ENCODE measurements around the gene STUB1. TPM values are rescaled to one million over a fixed set of nuclear protein-coding genes. Genes with fewer than 3 reads are reported as not detected.

The STUB1 gene
- total RNA-seq, 1 donor from 2014 or later = 98.9 TPM

GRCh38 chr16:728890-729744 is 48.9 kb downstream of the STUB1 start:
- Histone ChIP-seq H3K4me1 (peaks cover 20% of the 10 kb centered on the region), H3K27ac (no peak overlapping the region), H3K9me3 (no peaks in the 10 kb centered on the region), H3K27me3 (peaks cover 16% of the 10 kb centered on the region), H3K36me3 (peaks cover 8% of the 10 kb centered on the region), H3K4me3 (no peak overlapping the region)
- TF ChIP-seq CTCF (IDR thresholded peaks at IDR 0.05) = no peak
- DNase-seq = peak; percentile 67
- intact Hi-C loops (cut with DNase I) = no loop called here
- ATAC-seq = no peak

- no peak for ATAC-seq
- TF ChIP-seq CTCF (IDR thresholded peaks at IDR 0.05) = no peak
These were observed 49.8 kb downstream of the STUB1 start for GRCh38 chr16:729768-730665.

GRCh38 chr16:730666-731509 is 50.7 kb downstream of the STUB1 start:
- Histone ChIP-seq H3K36me3 (peaks cover 14% of the 10 kb centered on the region), H3K27me3 (peaks cover 16% of the 10 kb centered on the region), H3K9me3 (no peaks in the 10 kb centered on the region), H3K4me3 (no peak overlapping the region), H3K4me1 (peaks cover 20% of the 10 kb centered on the region), H3K27ac (no peak overlapping the region)
- ATAC-seq = no peak
- intact Hi-C loops (cut with DNase I) = no loop called here
- DNase-seq = peak; percentile 65
- TF ChIP-seq CTCF (IDR thresholded peaks at IDR 0.05) = no peak

More at GRCh38 chr16:729768-730665, 49.8 kb downstream of the STUB1 start:
- no peaks in the 10 kb centered on the region for H3K9me3 ChIP-seq
- peaks cover 16% of the 10 kb centered on the region for H3K27me3 ChIP-seq
- peaks cover 20% of the 10 kb centered on the region for H3K4me1 ChIP-seq
- intact Hi-C loops (cut with DNase I) = no loop called here
- no peak overlapping the region for H3K27ac ChIP-seq
- no peak overlapping the region for H3K4me3 ChIP-seq
- H3K36me3 ChIP-seq = peaks cover 8% of the 10 kb centered on the region
- peak; percentile 65 for DNase-seq

GRCh38 chr16:732332-732731 is 52.1 kb downstream of the STUB1 start:
- H3K4me1 ChIP-seq = peaks cover 15% of the 10 kb centered on the region
- H3K36me3 ChIP-seq = peaks cover 28% of the 10 kb centered on the region
- no peak overlapping the region for H3K4me3 ChIP-seq
- ATAC-seq (no peak), DNase-seq (no peak)
- H3K9me3 ChIP-seq = no peaks in the 10 kb centered on the region
- no peak for TF ChIP-seq CTCF (IDR thresholded peaks at IDR 0.05)
- intact Hi-C loops (cut with DNase I) = no loop called here
- H3K27me3 ChIP-seq = peaks cover 8% of the 10 kb centered on the region
- no peak overlapping the region for H3K27ac ChIP-seq

Other genes with a start within 250 kb of the STUB1 start
- gene CAPN15, start 152.7 kb upstream of the STUB1 start, total RNA-seq = 45.2 TPM
- gene PRR35, start 120.0 kb upstream of the STUB1 start, total RNA-seq = not detected
- gene NHLRC4, start 113.4 kb upstream of the STUB1 start, total RNA-seq = 0.98 TPM
- gene PIGQ, start 110.4 kb upstream of the STUB1 start, total RNA-seq = 59.4 TPM
- 47.6 TPM for gene RAB40C, start 90.3 kb upstream of the STUB1 start, total RNA-seq
- 1.5 TPM for gene WFIKKN1, start 49.4 kb upstream of the STUB1 start, total RNA-seq
- gene METTL26, start 44.1 kb upstream of the STUB1 start, total RNA-seq = 53.5 TPM
- 57.9 TPM for gene MCRIP2, start 38.6 kb upstream of the STUB1 start, total RNA-seq
- 23.2 TPM for gene WDR90, start 31.0 kb upstream of the STUB1 start, total RNA-seq
- 92.5 TPM for gene RHOT2, start 12.3 kb upstream of the STUB1 start, total RNA-seq
- 2.0 TPM for gene RHBDL1, start 4.7 kb upstream of the STUB1 start, total RNA-seq
- 51.3 TPM for gene JMJD8, start 3.9 kb downstream of the STUB1 start, total RNA-seq
- 12.9 TPM for gene WDR24, start 10.0 kb downstream of the STUB1 start, total RNA-seq
- 3.6 TPM for gene FBXL16, start 25.4 kb downstream of the STUB1 start, total RNA-seq
- 30.4 TPM for gene METRN, start 34.7 kb downstream of the STUB1 start, total RNA-seq
- gene ANTKMT, start 40.7 kb downstream of the STUB1 start, total RNA-seq = 30.5 TPM
- 0.78 TPM for gene CCDC78, start 46.0 kb downstream of the STUB1 start, total RNA-seq
- 8.9 TPM for gene HAGHL, start 46.7 kb downstream of the STUB1 start, total RNA-seq
- 24.2 TPM for gene CIAO3, start 60.6 kb downstream of the STUB1 start, total RNA-seq
- 93.3 TPM for gene MSLN, start 80.3 kb downstream of the STUB1 start, total RNA-seq
- gene RPUSD1, start 108.0 kb downstream of the STUB1 start, total RNA-seq = 14.2 TPM
- 12.3 TPM for gene CHTF18, start 108.2 kb downstream of the STUB1 start, total RNA-seq
- not detected for gene GNG13, start 120.3 kb downstream of the STUB1 start, total RNA-seq

Measured in upper lobe of right lung (tissue), 1 donor.